Measurements from ENCODE around the gene KRTAP12-2. TPM values are rescaled to one million over a fixed set of nuclear protein-coding genes. Genes with fewer than 3 reads are reported as not detected.
"Not testable (repeated sequence)": the region's sequence is repeated elsewhere in the genome, so short reads cannot be mapped to it uniquely, and the experiment has no call there.

The KRTAP12-2 gene
- polyA plus RNA-seq, 1 experiment, result not detected

- POLR2A ChIA-PET, result no interaction called here
- H3K27me3 ChIP-seq (ENCODE audit: control insufficient read depth, insufficient read depth, low read length), result no peaks in the 10 kb centered on the region
Measured at GRCh38 chr21:44643741-44644310, 22.9 kb downstream of the KRTAP12-2 start.

GRCh38 chr21:44640761-44641160 lies 26.0 kb downstream of the KRTAP12-2 start:
- TF ChIP-seq, protein P1, sequence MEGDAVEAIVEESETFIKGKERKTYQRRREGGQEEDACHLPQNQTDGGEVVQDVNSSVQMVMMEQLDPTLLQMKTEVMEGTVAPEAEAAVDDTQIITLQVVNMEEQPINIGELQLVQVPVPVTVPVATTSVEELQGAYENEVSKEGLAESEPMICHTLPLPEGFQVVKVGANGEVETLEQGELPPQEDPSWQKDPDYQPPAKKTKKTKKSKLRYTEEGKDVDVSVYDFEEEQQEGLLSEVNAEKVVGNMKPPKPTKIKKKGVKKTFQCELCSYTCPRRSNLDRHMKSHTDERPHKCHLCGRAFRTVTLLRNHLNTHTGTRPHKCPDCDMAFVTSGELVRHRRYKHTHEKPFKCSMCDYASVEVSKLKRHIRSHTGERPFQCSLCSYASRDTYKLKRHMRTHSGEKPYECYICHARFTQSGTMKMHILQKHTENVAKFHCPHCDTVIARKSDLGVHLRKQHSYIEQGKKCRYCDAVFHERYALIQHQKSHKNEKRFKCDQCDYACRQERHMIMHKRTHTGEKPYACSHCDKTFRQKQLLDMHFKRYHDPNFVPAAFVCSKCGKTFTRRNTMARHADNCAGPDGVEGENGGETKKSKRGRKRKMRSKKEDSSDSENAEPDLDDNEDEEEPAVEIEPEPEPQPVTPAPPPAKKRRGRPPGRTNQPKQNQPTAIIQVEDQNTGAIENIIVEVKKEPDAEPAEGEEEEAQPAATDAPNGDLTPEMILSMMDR (IDR thresholded peaks at IDR 0.05; ENCODE audit: insufficient read depth, low read depth, low read length), result no peak
- H3K36me3 ChIP-seq (ENCODE audit: control insufficient read depth, insufficient read depth, low read length), result no peaks in the 10 kb centered on the region
- POLR2A ChIA-PET, result no interaction called here
- CTCF ChIA-PET, result no interaction called here
- no peak overlapping the region for H3K4me3 ChIP-seq (ENCODE audit: low read depth, low read length)
- no peak for DNase-seq (ENCODE audit: low read depth)
- no peaks in the 10 kb centered on the region for H3K27me3 ChIP-seq (ENCODE audit: control insufficient read depth, insufficient read depth, low read length)

More at GRCh38 chr21:44643741-44644310, 22.9 kb downstream of the KRTAP12-2 start:
- no peak for DNase-seq (ENCODE audit: low read depth)
- Histone ChIP-seq H3K36me3 (ENCODE audit: control insufficient read depth, insufficient read depth, low read length) (no peaks in the 10 kb centered on the region), H3K4me3 (ENCODE audit: low read depth, low read length) (no peak overlapping the region)
- TF ChIP-seq, protein P1 (IDR thresholded peaks at IDR 0.05; ENCODE audit: insufficient read depth, low read depth, low read length), result no peak
- CTCF ChIA-PET, result no interaction called here

DNA sequence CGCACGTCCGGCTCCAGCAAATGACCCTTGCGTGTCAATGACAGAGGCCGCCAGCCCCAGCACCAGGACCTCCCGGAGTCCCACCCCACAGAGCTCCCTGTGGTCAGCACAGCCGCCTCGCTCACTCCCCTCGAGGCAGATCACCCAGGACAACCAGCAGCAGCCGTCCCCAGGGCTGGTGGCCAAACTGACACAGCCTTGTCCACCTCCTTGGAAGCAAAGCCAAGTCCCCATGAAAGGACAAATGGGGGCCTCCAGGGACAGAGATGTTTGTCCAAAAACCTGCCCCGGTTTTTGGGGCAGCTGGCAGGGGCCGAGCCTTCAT lies 27.4 kb downstream of the KRTAP12-2 start:
- no peaks in the 10 kb centered on the region for H3K27me3 ChIP-seq (ENCODE audit: control insufficient read depth, insufficient read depth, low read length)
- ChIA-PET CTCF (no interaction called here), POLR2A (no interaction called here)
- no peak overlapping the region for H3K4me3 ChIP-seq (ENCODE audit: low read depth, low read length)
- TF ChIP-seq, protein P1 (IDR thresholded peaks at IDR 0.05; ENCODE audit: insufficient read depth, low read depth, low read length), result no peak
- no peak for DNase-seq (ENCODE audit: low read depth)
- no peaks in the 10 kb centered on the region for H3K36me3 ChIP-seq (ENCODE audit: control insufficient read depth, insufficient read depth, low read length)

DNA sequence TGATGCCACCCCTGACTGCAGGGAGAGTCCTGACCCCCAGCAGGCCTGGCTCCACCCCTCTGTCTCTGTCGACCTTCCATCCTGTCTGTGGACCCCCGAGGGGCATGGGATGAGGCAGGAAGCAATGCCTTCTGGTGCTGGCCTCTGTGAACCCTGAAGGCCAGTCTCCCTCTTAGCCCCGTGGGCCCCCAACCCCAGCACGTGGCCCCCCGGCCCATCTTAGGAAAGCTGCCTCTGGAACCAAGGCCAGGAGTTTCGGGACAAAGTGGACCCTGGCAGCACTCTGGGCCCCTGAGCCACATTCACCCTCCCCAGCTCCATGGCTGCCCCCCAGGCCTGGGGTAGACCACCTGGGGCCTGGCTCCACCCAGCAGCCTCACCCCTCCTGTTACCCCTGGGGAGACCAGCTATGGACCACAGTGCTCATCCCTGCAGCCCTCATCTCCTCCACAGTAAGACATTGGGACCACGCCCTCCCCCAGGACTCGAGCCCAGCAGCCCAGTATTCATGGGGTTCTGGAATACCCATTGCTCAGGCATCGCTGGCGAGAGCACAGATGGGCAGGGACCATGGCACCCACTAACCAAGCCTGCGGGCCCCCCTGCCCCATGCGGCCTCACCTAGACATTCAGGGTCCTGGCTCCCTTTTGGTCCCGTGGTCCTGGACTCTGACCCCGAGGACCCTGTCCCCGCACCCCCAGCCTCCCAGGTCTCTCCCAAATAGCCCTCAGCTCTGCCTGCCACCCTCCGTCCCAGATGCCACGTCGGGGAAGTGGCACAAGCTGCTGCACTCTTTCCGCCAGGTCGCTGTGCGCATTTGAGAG lies 28.0 kb downstream of the KRTAP12-2 start:
- POLR2A ChIA-PET; DNase-seq (ENCODE audit: low read depth); CTCF ChIA-PET; H3K27me3 ChIP-seq (ENCODE audit: control insufficient read depth, insufficient read depth, low read length); H3K4me3 ChIP-seq (ENCODE audit: low read depth, low read length); H3K36me3 ChIP-seq (ENCODE audit: control insufficient read depth, insufficient read depth, low read length): not testable (repeated sequence)

- H3K4me3 ChIP-seq (ENCODE audit: low read depth, low read length); H3K27me3 ChIP-seq (ENCODE audit: control insufficient read depth, insufficient read depth, low read length); H3K36me3 ChIP-seq (ENCODE audit: control insufficient read depth, insufficient read depth, low read length); DNase-seq (ENCODE audit: low read depth); POLR2A ChIA-PET; CTCF ChIA-PET: not testable (repeated sequence)
Measured at GRCh38 chr21:44637851-44638348, 28.8 kb downstream of the KRTAP12-2 start.

DNA sequence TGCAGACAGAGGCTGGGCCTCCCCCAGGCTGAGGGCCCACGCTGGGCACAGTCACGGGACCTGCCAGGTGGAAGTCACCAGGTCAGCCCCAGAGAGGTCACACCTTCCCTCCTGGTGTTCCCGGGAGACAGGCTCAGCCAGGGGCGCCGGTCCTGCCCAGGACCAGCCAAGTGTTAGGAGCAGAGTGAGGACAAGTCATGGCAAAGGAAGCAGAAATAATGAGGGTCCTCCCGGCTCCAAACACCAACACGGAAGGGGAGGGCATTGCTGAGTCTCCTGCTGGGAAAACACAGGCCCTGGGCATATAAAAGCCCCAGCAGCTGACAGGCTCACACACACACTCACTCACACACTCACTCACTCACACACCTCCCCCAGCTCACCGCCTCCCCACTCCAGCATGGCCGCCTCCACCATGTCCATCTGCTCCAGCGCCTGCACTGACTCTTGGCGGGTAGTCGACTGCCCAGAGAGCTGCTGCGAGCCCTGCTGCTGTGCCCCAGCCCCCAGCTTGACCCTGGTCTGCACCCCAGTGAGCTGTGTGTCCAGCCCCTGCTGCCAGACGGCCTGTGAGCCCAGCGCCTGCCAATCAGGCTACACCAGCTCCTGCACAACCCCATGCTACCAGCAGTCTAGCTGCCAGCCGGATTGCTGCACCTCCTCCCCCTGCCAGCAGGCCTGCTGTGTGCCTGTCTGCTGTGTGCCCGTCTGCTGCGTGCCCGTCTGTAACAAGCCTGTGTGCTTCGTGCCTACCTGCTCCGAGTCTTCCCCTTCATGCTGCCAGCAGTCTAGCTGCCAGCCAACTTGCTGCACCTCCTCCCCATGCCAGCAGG lies 29.5 kb downstream of the KRTAP12-2 start, which contains the start of gene KRTAP10-10:
Gene KRTAP10-10, plus strand, starts transcription at position 339 of the 833 bp plus-strand sequence. Its CDS starts 62 bp downstream, at position 401.
- TF ChIP-seq, protein P1 (IDR thresholded peaks at IDR 0.05; ENCODE audit: insufficient read depth, low read depth, low read length), result no peak
- ChIA-PET CTCF (no interaction called here), POLR2A (no interaction called here)
- Histone ChIP-seq H3K4me3 (ENCODE audit: low read depth, low read length) (no peak within 1 kb of the TSS), H3K27me3 (ENCODE audit: control insufficient read depth, insufficient read depth, low read length) (no peaks in the 10 kb centered on the region), H3K36me3 (ENCODE audit: control insufficient read depth, insufficient read depth, low read length) (no peaks in the 10 kb centered on the region)
- no peak for DNase-seq (ENCODE audit: low read depth)

Data from BJ (cell line).